Frontal cortex (tissue), 4 donors: ENCODE results near the gene FAM114A1. TPM values are rescaled to one million over a fixed set of nuclear protein-coding genes. Genes with fewer than 3 reads are reported as not detected.

Experiments used
- DNase-seq, 2 donors: peaks; one replicate each; pipeline ENCODE4 v3.0.0; 2012; ENCODE audit warnings: low spot score in 2 of 2
- FAIRE-seq: peaks from 2 replicates; lab custom pipeline; 2012; peaks lifted over from hg19 to GRCh38; lab: Jason Lieb, UNC
- total RNA-seq: library from RNA; depleted of rRNA; stranded (reverse); fragments of >200 nt; gene quantifications from one replicate; pipeline ENCODE4 v1.2.3, GENCODE V29; 2014
- donor health status: control.
- donor health status: control.
- donor health status: control.

FAM114A1 gene
- total RNA-seq, 1 donor from 2014 or later: 9.4 TPM

GRCh38 chr4:38857354-38858096 is 10.1 kb upstream of the FAM114A1 start:
- FAIRE-seq (no peak), DNase-seq (no peak)

- no peak for DNase-seq
- FAIRE-seq: no peak
Measured at GRCh38 chr4:38858097-38858420, 9.5 kb upstream of the FAM114A1 start.

GRCh38 chr4:38859501-38859900 is 8.1 kb upstream of the FAM114A1 start:
- DNase-seq: no peak
- FAIRE-seq: no peak

GRCh38 chr4:38860788-38861424 is 6.7 kb upstream of the FAM114A1 start:
- no peak for FAIRE-seq
- no peak for DNase-seq

GRCh38 chr4:38861791-38862190 is 5.8 kb upstream of the FAM114A1 start:
- FAIRE-seq (no peak), DNase-seq (no peak)

GRCh38 chr4:38865445-38865844 is 2.2 kb upstream of the FAM114A1 start:
- FAIRE-seq (no peak), DNase-seq (no peak)

- no peak for FAIRE-seq
- no peak for DNase-seq
Measured at GRCh38 chr4:38866973-38867477, 581 bp upstream of the FAM114A1 start.

GRCh38 chr4:38868059-38868960 is 704 bp downstream of the FAM114A1 start:
- no peak for FAIRE-seq

GRCh38 chr4:38869511-38869910 is 1.9 kb downstream of the FAM114A1 start:
- FAIRE-seq (no peak), DNase-seq (no peak)

More at GRCh38 chr4:38868059-38868960, 704 bp downstream of the FAM114A1 start:
- peak in 1 of 2 donors; percentile 17 for DNase-seq

- DNase-seq (no peak), FAIRE-seq (no peak)
Measured at GRCh38 chr4:38870098-38870808, 2.6 kb downstream of the FAM114A1 start.

GRCh38 chr4:38871593-38871992 is 4.0 kb downstream of the FAM114A1 start:
- DNase-seq: no peak
- FAIRE-seq: no peak

GRCh38 chr4:38872620-38873019 is 5.0 kb downstream of the FAM114A1 start:
- DNase-seq (no peak), FAIRE-seq (no peak)

- no peak for DNase-seq
- no peak for FAIRE-seq
Measured at GRCh38 chr4:38873290-38873944, 5.8 kb downstream of the FAM114A1 start.

- DNase-seq (no peak), FAIRE-seq (no peak)
Measured at GRCh38 chr4:38876636-38877035, 9.0 kb downstream of the FAM114A1 start.

- DNase-seq: no peak
- no peak for FAIRE-seq
Measured at GRCh38 chr4:38884254-38884653, 16.6 kb downstream of the FAM114A1 start.

- DNase-seq (peak; percentile 33 to 35), FAIRE-seq (peak; percentile 82)
Measured at GRCh38 chr4:38889143-38889542, 21.5 kb downstream of the FAM114A1 start.

GRCh38 chr4:38891051-38891983 is 23.7 kb downstream of the FAM114A1 start:
- FAIRE-seq: no peak
- no peak for DNase-seq

- DNase-seq (no peak), FAIRE-seq (no peak)
Measured at GRCh38 chr4:38894322-38894982, 26.8 kb downstream of the FAM114A1 start.
